HG03025 (cell line): ENCODE results near the gene OXER1.

ENCODE experiments used
- ATAC-seq: cut with Tn5 transposase; IDR thresholded peaks from one replicate; pipeline ENCODE4 v1.9.1; 2021; ENCODE audit warnings: mild to moderate bottlenecking, moderate library complexity; ENCODE audit not compliant: unreplicated experiment, low FRiP score

The OXER1 gene

DNA sequence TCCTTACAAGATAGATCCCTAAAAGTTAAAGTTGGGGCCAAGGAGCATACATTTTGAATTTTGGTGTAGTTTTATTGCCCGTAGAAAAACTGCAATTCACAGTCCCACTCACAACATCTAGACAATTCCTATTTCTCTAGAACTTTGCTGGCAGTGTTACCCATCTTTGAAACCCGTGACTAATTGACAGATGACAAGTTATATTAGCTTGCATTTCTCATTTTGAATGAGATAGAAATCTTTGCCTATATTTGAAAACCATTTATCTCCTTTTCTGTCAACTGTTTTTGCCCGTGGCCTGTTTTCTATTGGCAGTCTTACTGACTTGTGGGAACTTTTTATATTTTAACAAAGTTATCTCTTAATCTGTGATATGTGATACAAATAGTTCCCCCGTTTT is 50.0 kb downstream of the OXER1 start:
- ATAC-seq = no peak

GRCh38 chr2:42712934-42713333 is 51.0 kb downstream of the OXER1 start:
- ATAC-seq = no peak
